Fibroblast of the aortic adventitia (primary cell): ENCODE measurements around the gene ARPC2. TPM values are rescaled to one million over a fixed set of nuclear protein-coding genes. Genes with fewer than 3 reads are reported as not detected.

Experiments
- DNase-seq: peaks from one replicate; pipeline ENCODE4 v3.0.0-alpha.2; 2010; ENCODE audit warnings: low read depth
- H3K4me3 ChIP-seq: 2 replicates; pipeline ENCODE4 v1.5.1; 2011; ENCODE audit warnings: low read depth, mild to moderate bottlenecking, control low read depth, low read length, moderate library complexity
- total RNA-seq: library from RNA; depleted of rRNA; stranded (reverse); fragments of >200 nt; gene quantifications from 2 replicates; pipeline ENCODE4 v1.2.3, GENCODE V29; 2012; ENCODE audit warnings: low replicate concordance
- TF ChIP-seq, protein P1 (sequence below): IDR thresholded peaks from 2 replicates; pipeline ENCODE4 v1.5.1; 2011; ENCODE audit warnings: mild to moderate bottlenecking, low read length, control low read depth, inconsistent platforms; ENCODE audit not compliant: insufficient read depth

Gene ARPC2
- total RNA-seq, 1 donor = 368 TPM

- no peak overlapping the region for H3K4me3 ChIP-seq
- TF ChIP-seq, protein P1, sequence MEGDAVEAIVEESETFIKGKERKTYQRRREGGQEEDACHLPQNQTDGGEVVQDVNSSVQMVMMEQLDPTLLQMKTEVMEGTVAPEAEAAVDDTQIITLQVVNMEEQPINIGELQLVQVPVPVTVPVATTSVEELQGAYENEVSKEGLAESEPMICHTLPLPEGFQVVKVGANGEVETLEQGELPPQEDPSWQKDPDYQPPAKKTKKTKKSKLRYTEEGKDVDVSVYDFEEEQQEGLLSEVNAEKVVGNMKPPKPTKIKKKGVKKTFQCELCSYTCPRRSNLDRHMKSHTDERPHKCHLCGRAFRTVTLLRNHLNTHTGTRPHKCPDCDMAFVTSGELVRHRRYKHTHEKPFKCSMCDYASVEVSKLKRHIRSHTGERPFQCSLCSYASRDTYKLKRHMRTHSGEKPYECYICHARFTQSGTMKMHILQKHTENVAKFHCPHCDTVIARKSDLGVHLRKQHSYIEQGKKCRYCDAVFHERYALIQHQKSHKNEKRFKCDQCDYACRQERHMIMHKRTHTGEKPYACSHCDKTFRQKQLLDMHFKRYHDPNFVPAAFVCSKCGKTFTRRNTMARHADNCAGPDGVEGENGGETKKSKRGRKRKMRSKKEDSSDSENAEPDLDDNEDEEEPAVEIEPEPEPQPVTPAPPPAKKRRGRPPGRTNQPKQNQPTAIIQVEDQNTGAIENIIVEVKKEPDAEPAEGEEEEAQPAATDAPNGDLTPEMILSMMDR = no peak
- peak; percentile 20 for DNase-seq
Observed at GRCh38 chr2:218223046-218223445, 6.1 kb downstream of the ARPC2 start.

- DNase-seq = no peak
- H3K4me3 ChIP-seq = no peak overlapping the region
- TF ChIP-seq, protein P1 = no peak
Observed at GRCh38 chr2:218224186-218224585, 7.2 kb downstream of the ARPC2 start.

DNA sequence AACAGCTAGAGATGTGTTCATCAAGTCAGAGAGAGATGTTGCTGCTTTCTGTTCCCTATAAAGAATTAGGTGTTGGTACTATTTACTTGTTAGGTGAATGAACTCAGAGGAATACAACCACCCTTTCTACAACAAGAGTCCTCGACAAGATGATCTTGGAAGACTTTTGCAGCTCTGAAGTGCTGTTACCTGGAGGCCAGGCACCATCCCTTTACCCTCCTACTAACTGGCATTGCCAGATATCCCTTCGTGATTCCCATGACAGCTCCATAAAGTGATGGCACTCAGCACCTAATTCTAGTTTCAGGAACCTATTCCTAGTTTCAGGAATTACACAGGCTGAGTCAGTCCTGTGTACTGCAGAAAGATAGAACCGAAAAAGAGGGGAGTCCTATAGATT lies 9.9 kb downstream of the ARPC2 start:
- TF ChIP-seq, protein P1 = no peak
- H3K4me3 ChIP-seq = no peak overlapping the region
- no peak for DNase-seq

GRCh38 chr2:218228366-218229090 lies 11.5 kb downstream of the ARPC2 start:
- TF ChIP-seq, protein P1 = no peak
- no peak overlapping the region for H3K4me3 ChIP-seq
- no peak for DNase-seq

DNA sequence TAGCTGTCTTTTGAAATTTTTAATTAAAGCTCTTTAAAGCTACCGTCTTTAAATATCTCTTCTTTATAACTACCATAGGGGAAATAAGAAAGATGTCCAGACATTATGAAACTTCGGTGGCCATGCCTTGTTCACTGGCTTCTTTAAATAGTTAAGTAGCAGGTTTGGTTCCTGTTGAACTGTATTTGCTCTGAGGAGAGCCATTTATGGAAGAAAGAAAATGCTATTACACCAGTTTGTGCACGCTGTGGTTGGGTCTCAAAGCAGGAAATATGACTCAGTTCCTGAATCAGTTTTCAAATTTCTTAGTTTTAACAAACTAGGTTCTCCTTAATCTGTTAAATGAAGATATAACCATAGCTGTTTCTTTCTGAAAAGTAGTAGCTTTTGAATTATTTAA lies 12.2 kb downstream of the ARPC2 start:
- no peak overlapping the region for H3K4me3 ChIP-seq
- TF ChIP-seq, protein P1 = no peak
- DNase-seq = peak; percentile 82

- TF ChIP-seq, protein P1 = no peak
- DNase-seq = peak; percentile 28
Observed at GRCh38 chr2:218229851-218230250, 12.9 kb downstream of the ARPC2 start.

GRCh38 chr2:218230882-218231281 lies 13.9 kb downstream of the ARPC2 start:
- DNase-seq = peak; percentile 37
- TF ChIP-seq, protein P1 = no peak
- H3K4me3 ChIP-seq = no peak overlapping the region

More at GRCh38 chr2:218229851-218230250, 12.9 kb downstream of the ARPC2 start:
- H3K4me3 ChIP-seq = no peak overlapping the region
